ENCODE measurements around the gene SMARCB1. TPM values are rescaled to one million over a fixed set of nuclear protein-coding genes. Genes with fewer than 3 reads are reported as not detected.

SMARCB1 gene
- total RNA-seq, 1 experiment from 2014 or later: 85.9 TPM

- CTCF ChIA-PET: no interaction called here
- no peaks in the 10 kb centered on the region for H3K9me2 ChIP-seq (replicated peaks; ENCODE audit: low read length)
- POLR2A ChIA-PET (ENCODE audit: unreplicated experiment): interaction anchor here (0.6 kb wide), 2 partner anchors 13 to 29 kb away, joined by 3 to 4 read pairs; no protein-coding TSS in a partner anchor
- H2AFZ ChIP-seq (ENCODE audit: low read length): peak overlapping the region; percentile 95
- H4K20me1 ChIP-seq (ENCODE audit: low read length): no peaks in the 10 kb centered on the region
- no peaks in the 10 kb centered on the region for H3F3A ChIP-seq (ENCODE audit: low read length, unreplicated experiment)
- H3K4me1 ChIP-seq (ENCODE audit: insufficient read depth, low read length): peaks cover 8% of the 10 kb centered on the region
- peak overlapping the region; percentile 69 for H3K9ac ChIP-seq (ENCODE audit: low read length)
- 0 out of 2 replicates have a peak, but pooled peaks cover 4% of the 10 kb centered on the region for H3K79me2 ChIP-seq (ENCODE audit: low read length)
- peak overlapping the region; percentile 86 for H3K4me3 ChIP-seq (ENCODE audit: low read length)
- ATAC-seq: no peak
- no peaks in the 10 kb centered on the region for H3K9me3 ChIP-seq (ENCODE audit: low read length)
- peak overlapping the region; percentile 97 for H3K4me2 ChIP-seq (ENCODE audit: low read length)
- no peak for DNase-seq
- H3K36me3 ChIP-seq (ENCODE audit: low read depth, low read length): no peaks in the 10 kb centered on the region
- no peaks in the 10 kb centered on the region for H3K27me3 ChIP-seq (ENCODE audit: low read length)
- H3K27ac ChIP-seq (ENCODE audit: low read length): no peak overlapping the region
- intact Hi-C loops (cut with micrococcal nuclease): no loop called here
- BruUV-seq (replicated peaks): TSS peak; percentile 76
- TF ChIP-seq EZH2 (IDR thresholded peaks at IDR 0.05; ENCODE audit: low read length, unreplicated experiment) (no peak), EZH2phosphoT487 (IDR thresholded peaks at IDR 0.05; ENCODE audit: borderline replicate concordance, low read length) (no peak)
- TF ChIP-seq, protein P1, sequence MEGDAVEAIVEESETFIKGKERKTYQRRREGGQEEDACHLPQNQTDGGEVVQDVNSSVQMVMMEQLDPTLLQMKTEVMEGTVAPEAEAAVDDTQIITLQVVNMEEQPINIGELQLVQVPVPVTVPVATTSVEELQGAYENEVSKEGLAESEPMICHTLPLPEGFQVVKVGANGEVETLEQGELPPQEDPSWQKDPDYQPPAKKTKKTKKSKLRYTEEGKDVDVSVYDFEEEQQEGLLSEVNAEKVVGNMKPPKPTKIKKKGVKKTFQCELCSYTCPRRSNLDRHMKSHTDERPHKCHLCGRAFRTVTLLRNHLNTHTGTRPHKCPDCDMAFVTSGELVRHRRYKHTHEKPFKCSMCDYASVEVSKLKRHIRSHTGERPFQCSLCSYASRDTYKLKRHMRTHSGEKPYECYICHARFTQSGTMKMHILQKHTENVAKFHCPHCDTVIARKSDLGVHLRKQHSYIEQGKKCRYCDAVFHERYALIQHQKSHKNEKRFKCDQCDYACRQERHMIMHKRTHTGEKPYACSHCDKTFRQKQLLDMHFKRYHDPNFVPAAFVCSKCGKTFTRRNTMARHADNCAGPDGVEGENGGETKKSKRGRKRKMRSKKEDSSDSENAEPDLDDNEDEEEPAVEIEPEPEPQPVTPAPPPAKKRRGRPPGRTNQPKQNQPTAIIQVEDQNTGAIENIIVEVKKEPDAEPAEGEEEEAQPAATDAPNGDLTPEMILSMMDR (conservative IDR thresholded peaks at IDR 0.05; ENCODE audit: low read depth, low read length): no peak
These were observed 36.4 kb upstream of the SMARCB1 start for GRCh38 chr22:23750367-23750713.

GRCh38 chr22:23750714-23751440, 35.9 kb upstream of the SMARCB1 start, which contains the start of gene ZNF70:
Gene ZNF70 (minus strand): TSS chr22:23751112. CDS start chr22:23745140, 5,972 bp downstream.
- H3K4me3 ChIP-seq (ENCODE audit: low read length): peak within 1 kb of the TSS; percentile 86
- intact Hi-C loops (cut with micrococcal nuclease): no loop called here
- H3K9me3 ChIP-seq (ENCODE audit: low read length): no peaks in the 10 kb centered on the region
- TF ChIP-seq, protein P1 (conservative IDR thresholded peaks at IDR 0.05; ENCODE audit: low read depth, low read length): no peak
- no peaks in the 10 kb centered on the region for H3K9me2 ChIP-seq (replicated peaks; ENCODE audit: low read length)
- no peaks in the 10 kb centered on the region for H3K36me3 ChIP-seq (ENCODE audit: low read depth, low read length)
- DNase-seq (peak; percentile 85), ATAC-seq (peak; percentile 96)
- peaks cover 8% of the 10 kb centered on the region for H3K4me1 ChIP-seq (ENCODE audit: insufficient read depth, low read length)
- H3K4me2 ChIP-seq (ENCODE audit: low read length): peak within 1 kb of the TSS; percentile 97
- H3K9ac ChIP-seq (ENCODE audit: low read length): peak within 1 kb of the TSS; percentile 88
- no peaks in the 10 kb centered on the region for H3K27me3 ChIP-seq (ENCODE audit: low read length)
- ChIA-PET CTCF (interaction anchor here (0.6 kb wide), 2 partner anchors 37 to 99 kb away, joined by 3 read pairs; no protein-coding TSS in a partner anchor), POLR2A (ENCODE audit: unreplicated experiment) (interaction anchor here (0.6 kb wide), 2 partner anchors 12 to 29 kb away, joined by 3 to 4 read pairs; no protein-coding TSS in a partner anchor)
- H3F3A ChIP-seq (ENCODE audit: low read length, unreplicated experiment): no peaks in the 10 kb centered on the region
- H2AFZ ChIP-seq (ENCODE audit: low read length): peak within 1 kb of the TSS; percentile 95
- 0 out of 2 replicates have a peak, but pooled peaks cover 4% of the 10 kb centered on the region for H3K79me2 ChIP-seq (ENCODE audit: low read length)
- H3K27ac ChIP-seq (ENCODE audit: low read length): peak within 1 kb of the TSS; percentile 33; the same call in 1 of the 2 replicates
- no peaks in the 10 kb centered on the region for H4K20me1 ChIP-seq (ENCODE audit: low read length)
- no TSS peak for BruUV-seq (replicated peaks)

Data from PC-3 (cell line).